Endodermal cell (in vitro differentiated cells): ENCODE measurements around the gene PSMG3. TPM values are rescaled to one million over a fixed set of nuclear protein-coding genes. Genes with fewer than 3 reads are reported as not detected.

Experiments
- DNase-seq: peaks from one replicate; pipeline ENCODE4 v3.0.0-alpha.2; 2017
- H3K27ac ChIP-seq: 2 replicates; pipeline ENCODE4 v1.5.1; 2013; ENCODE audit warnings: mild to moderate bottlenecking, low read depth, low read length, moderate library complexity
- H3K27me3 ChIP-seq: 2 replicates; pipeline ENCODE4 v1.6.1; 2013; ENCODE audit warnings: mild to moderate bottlenecking, low read length, moderate library complexity; ENCODE audit not compliant: insufficient read depth, control insufficient read depth, poor library complexity, severe bottlenecking
- H3K36me3 ChIP-seq: 2 replicates; pipeline ENCODE4 v1.7.0; 2013; ENCODE audit warnings: mild to moderate bottlenecking, low read length, moderate library complexity; ENCODE audit not compliant: control insufficient read depth, insufficient read depth
- H3K4me1 ChIP-seq: one replicate; pipeline ENCODE4 v1.7.0; 2013; ENCODE audit warnings: low read length; ENCODE audit not compliant: control insufficient read depth, insufficient read depth
- H3K4me3 ChIP-seq: 2 replicates; pipeline ENCODE4 v1.5.1; 2013; ENCODE audit warnings: mild to moderate bottlenecking, low read length, moderate library complexity
- H3K9ac ChIP-seq: 2 replicates; pipeline ENCODE4 v1.6.1; 2013; ENCODE audit warnings: mild to moderate bottlenecking, low read length, moderate library complexity; ENCODE audit not compliant: poor library complexity, severe bottlenecking; ENCODE audit errors: extremely low read depth
- H3K9me3 ChIP-seq: 2 replicates; pipeline ENCODE4 v1.6.1; 2013; ENCODE audit warnings: mild to moderate bottlenecking, low read length, moderate library complexity; ENCODE audit not compliant: control insufficient read depth
- H3K27ac Mint-ChIP-seq: 2 replicates; pipeline ENCODE4 v1.8.0; 2020; ENCODE audit warnings: mixed read lengths
- H3K27me3 Mint-ChIP-seq: 2 replicates; pipeline ENCODE4 v1.8.0; 2021; ENCODE audit warnings: mild to moderate bottlenecking, mixed read lengths; ENCODE audit not compliant: insufficient read depth
- H3K36me3 Mint-ChIP-seq: 2 replicates; pipeline ENCODE4 v1.8.0; 2020; ENCODE audit warnings: low read depth, mixed read lengths
- H3K4me1 Mint-ChIP-seq: 2 replicates; pipeline ENCODE4 v1.8.0; 2020; ENCODE audit warnings: mixed read lengths
- H3K4me3 Mint-ChIP-seq: 2 replicates; pipeline ENCODE4 v1.8.0; 2020; ENCODE audit warnings: mild to moderate bottlenecking, moderate library complexity, mixed read lengths
- H3K9me3 Mint-ChIP-seq: 2 replicates; pipeline ENCODE4 v1.8.0; 2020; ENCODE audit warnings: mild to moderate bottlenecking, mixed read lengths
- CTCF ChIP-seq: fragments of 200-600 bp; sonication (generic); conservative IDR thresholded peaks from 2 replicates; pipeline ENCODE4 v1.5.0; 2021; ENCODE audit warnings: antibody characterized with exemption, mild to moderate bottlenecking
- WGBS, 2 experiments: methylation state at CpG; one replicate each; pipeline versions ENCODE4 v1.1.5 to v1.1.7; 2013; ENCODE audit warnings: missing lambda C conversion rate in 2 of 2, mixed read lengths in 1 of 2; ENCODE audit not compliant: insufficient coverage in 1 of 2, insufficient read length in 1 of 2; 5-methylcytosine and 5-hydroxymethylcytosine counted together
- total RNA-seq, 2 donors: library from RNA; stranded (reverse); fragmentation: NEBNext Ultra II Directional in 1 of 2; extraction: Animal tissue kit (Norgen Biotek cat#: 25700) in 1 of 2; gene quantifications; 2 replicates in 1 of 2; 3 replicates in 1 of 2; pipeline ENCODE4 v1.2.1, GENCODE V29; 2021

Gene PSMG3
- total RNA-seq, 2 donors from 2014 or later, result 30.1 to 44.3 TPM

- Histone ChIP-seq H3K9me3 (no peaks in the 10 kb centered on the region), H3K4me3 (peak overlapping the region; percentile 75), H3K36me3 (no peaks in the 10 kb centered on the region), H3K27ac (no peak overlapping the region), H3K4me1 (peaks cover 4% of the 10 kb centered on the region), H3K27me3 (no peaks in the 10 kb centered on the region), H3K9ac (peak overlapping the region; percentile 53)
- Mint-ChIP-seq H3K4me3 (peak overlapping the region; percentile 74), H3K9me3 (no peaks in the 10 kb centered on the region), H3K27me3 (no peaks in the 10 kb centered on the region), H3K27ac (peak overlapping the region; percentile 78), H3K4me1 (peaks cover 13% of the 10 kb centered on the region), H3K36me3 (peaks cover 21% of the 10 kb centered on the region)
- no peak for TF ChIP-seq CTCF
- 63 to 70% methylated on average over 22 to 27 of the region's 27 CpGs for WGBS, 2 experiments
- no peak for DNase-seq
Measured at GRCh38 chr7:1569440-1569832, 396 bp downstream of the PSMG3 start.

- Histone ChIP-seq H3K27me3 (no peaks in the 10 kb centered on the region), H3K4me3 (peak overlapping the region; percentile 75), H3K36me3 (no peaks in the 10 kb centered on the region), H3K9ac (peak overlapping the region; percentile 53), H3K4me1 (peaks cover 4% of the 10 kb centered on the region), H3K27ac (no peak overlapping the region), H3K9me3 (no peaks in the 10 kb centered on the region)
- Mint-ChIP-seq H3K4me1 (peaks cover 13% of the 10 kb centered on the region), H3K36me3 (peaks cover 21% of the 10 kb centered on the region), H3K27me3 (no peaks in the 10 kb centered on the region), H3K4me3 (peak overlapping the region; percentile 74), H3K27ac (peak overlapping the region; percentile 78), H3K9me3 (no peaks in the 10 kb centered on the region)
- TF ChIP-seq CTCF, result no peak
- WGBS, 2 experiments, result 95 to 97% methylated on average over 9 to 13 of the region's 13 CpGs
- DNase-seq, result no peak
Measured at GRCh38 chr7:1569016-1569415, 816 bp downstream of the PSMG3 start.

- WGBS, 2 experiments, result 76 to 78% methylated on average over 16 to 17 of the region's 17 CpGs
- H3K4me1 ChIP-seq, result peaks cover 4% of the 10 kb centered on the region
- no peak overlapping the region for H3K4me3 ChIP-seq
- H3K4me1 Mint-ChIP-seq, result peaks cover 13% of the 10 kb centered on the region
- H3K27me3 ChIP-seq, result no peaks in the 10 kb centered on the region
- DNase-seq, result no peak
- H3K27ac ChIP-seq, result no peak overlapping the region
- H3K36me3 ChIP-seq, result no peaks in the 10 kb centered on the region
- H3K27ac Mint-ChIP-seq, result peak overlapping the region; percentile 55
- TF ChIP-seq CTCF, result no peak
- no peaks in the 10 kb centered on the region for H3K27me3 Mint-ChIP-seq
- no peaks in the 10 kb centered on the region for H3K9me3 ChIP-seq
- H3K9ac ChIP-seq, result no peak overlapping the region
- H3K36me3 Mint-ChIP-seq, result peaks cover 21% of the 10 kb centered on the region
- no peaks in the 10 kb centered on the region for H3K9me3 Mint-ChIP-seq
- peak overlapping the region; percentile 74 for H3K4me3 Mint-ChIP-seq
Measured at GRCh38 chr7:1567896-1568510, 1.8 kb downstream of the PSMG3 start.
